ENCODE measurements around the gene PLXNB2.

Gene PLXNB2

GRCh38 chr22:50255099-50255498 is 52.3 kb downstream of the PLXNB2 start:
- H3K36me3 ChIP-seq (ENCODE audit: control insufficient read depth, insufficient read depth, low read length), result no peaks in the 10 kb centered on the region
- no peaks in the 10 kb centered on the region for H3K9me3 ChIP-seq (ENCODE audit: control insufficient read depth, low read length)
- no peak overlapping the region for H3K9ac ChIP-seq (ENCODE audit: low read length)
- H3K27me3 ChIP-seq (ENCODE audit: control insufficient read depth, insufficient read depth, low read length), result peaks cover 14% of the 10 kb centered on the region
- H3K4me3 ChIP-seq (ENCODE audit: low read length), result no peak overlapping the region
- peaks cover 21% of the 10 kb centered on the region for H3K4me1 ChIP-seq (ENCODE audit: control insufficient read depth, insufficient read depth, low read length)

- no peak overlapping the region for H3K4me3 ChIP-seq (ENCODE audit: low read length)
- no peak overlapping the region for H3K9ac ChIP-seq (ENCODE audit: low read length)
- no peaks in the 10 kb centered on the region for H3K9me3 ChIP-seq (ENCODE audit: control insufficient read depth, low read length)
- H3K36me3 ChIP-seq (ENCODE audit: control insufficient read depth, insufficient read depth, low read length), result no peaks in the 10 kb centered on the region
- peaks cover 7% of the 10 kb centered on the region for H3K27me3 ChIP-seq (ENCODE audit: control insufficient read depth, insufficient read depth, low read length)
- peaks cover 26% of the 10 kb centered on the region for H3K4me1 ChIP-seq (ENCODE audit: control insufficient read depth, insufficient read depth, low read length)
Observed at GRCh38 chr22:50253941-50254340, 53.5 kb downstream of the PLXNB2 start.

- Histone ChIP-seq H3K9ac (ENCODE audit: low read length) (no peak overlapping the region), H3K27me3 (ENCODE audit: control insufficient read depth, insufficient read depth, low read length) (peaks cover under 1% of the 10 kb centered on the region), H3K36me3 (ENCODE audit: control insufficient read depth, insufficient read depth, low read length) (no peaks in the 10 kb centered on the region), H3K4me3 (ENCODE audit: low read length) (no peak overlapping the region), H3K9me3 (ENCODE audit: control insufficient read depth, low read length) (no peaks in the 10 kb centered on the region), H3K4me1 (ENCODE audit: control insufficient read depth, insufficient read depth, low read length) (peaks cover 26% of the 10 kb centered on the region)
Observed at GRCh38 chr22:50253046-50253915, 54.2 kb downstream of the PLXNB2 start.

- H3K9ac ChIP-seq (ENCODE audit: low read length), result no peak overlapping the region
- H3K27me3 ChIP-seq (ENCODE audit: control insufficient read depth, insufficient read depth, low read length), result no peaks in the 10 kb centered on the region
- H3K4me3 ChIP-seq (ENCODE audit: low read length), result no peak overlapping the region
- H3K4me1 ChIP-seq (ENCODE audit: control insufficient read depth, insufficient read depth, low read length), result peaks cover 35% of the 10 kb centered on the region
- no peaks in the 10 kb centered on the region for H3K9me3 ChIP-seq (ENCODE audit: control insufficient read depth, low read length)
- no peaks in the 10 kb centered on the region for H3K36me3 ChIP-seq (ENCODE audit: control insufficient read depth, insufficient read depth, low read length)
Observed at GRCh38 chr22:50252082-50253045, 55.1 kb downstream of the PLXNB2 start.

GRCh38 chr22:50251477-50252081 is 55.9 kb downstream of the PLXNB2 start:
- Histone ChIP-seq H3K4me3 (ENCODE audit: low read length) (peak overlapping the region; percentile 19), H3K4me1 (ENCODE audit: control insufficient read depth, insufficient read depth, low read length) (peaks cover 38% of the 10 kb centered on the region), H3K9me3 (ENCODE audit: control insufficient read depth, low read length) (no peaks in the 10 kb centered on the region), H3K36me3 (ENCODE audit: control insufficient read depth, insufficient read depth, low read length) (peaks cover 1% of the 10 kb centered on the region), H3K27me3 (ENCODE audit: control insufficient read depth, insufficient read depth, low read length) (no peaks in the 10 kb centered on the region), H3K9ac (ENCODE audit: low read length) (peak overlapping the region; percentile 15)

- Histone ChIP-seq H3K4me1 (ENCODE audit: control insufficient read depth, insufficient read depth, low read length) (peaks cover 44% of the 10 kb centered on the region), H3K36me3 (ENCODE audit: control insufficient read depth, insufficient read depth, low read length) (peaks cover 9% of the 10 kb centered on the region), H3K4me3 (ENCODE audit: low read length) (peak within 1 kb of the TSS; percentile 36), H3K9ac (ENCODE audit: low read length) (peak within 1 kb of the TSS; percentile 56), H3K27me3 (ENCODE audit: control insufficient read depth, insufficient read depth, low read length) (no peaks in the 10 kb centered on the region), H3K9me3 (ENCODE audit: control insufficient read depth, low read length) (no peaks in the 10 kb centered on the region)
Observed at GRCh38 chr22:50250555-50251476, 56.6 kb downstream of the PLXNB2 start, which contains the start of gene HDAC10. Gene HDAC10 (minus strand): TSS chr22:50251265. CDS start chr22:50251032, 233 bp downstream.

- H3K4me1 ChIP-seq (ENCODE audit: control insufficient read depth, insufficient read depth, low read length), result peaks cover 49% of the 10 kb centered on the region
- peak overlapping the region; percentile 36 for H3K4me3 ChIP-seq (ENCODE audit: low read length)
- H3K9me3 ChIP-seq (ENCODE audit: control insufficient read depth, low read length), result no peaks in the 10 kb centered on the region
- peak overlapping the region; percentile 56 for H3K9ac ChIP-seq (ENCODE audit: low read length)
- peaks cover 9% of the 10 kb centered on the region for H3K36me3 ChIP-seq (ENCODE audit: control insufficient read depth, insufficient read depth, low read length)
- H3K27me3 ChIP-seq (ENCODE audit: control insufficient read depth, insufficient read depth, low read length), result no peaks in the 10 kb centered on the region
Observed at GRCh38 chr22:50250249-50250554, 57.2 kb downstream of the PLXNB2 start.

GRCh38 chr22:50249341-50250248 is 57.9 kb downstream of the PLXNB2 start:
- H3K9me3 ChIP-seq (ENCODE audit: control insufficient read depth, low read length), result no peaks in the 10 kb centered on the region
- H3K36me3 ChIP-seq (ENCODE audit: control insufficient read depth, insufficient read depth, low read length), result peaks cover 9% of the 10 kb centered on the region
- peaks cover 49% of the 10 kb centered on the region for H3K4me1 ChIP-seq (ENCODE audit: control insufficient read depth, insufficient read depth, low read length)
- H3K27me3 ChIP-seq (ENCODE audit: control insufficient read depth, insufficient read depth, low read length), result no peaks in the 10 kb centered on the region
- peak overlapping the region; percentile 36 for H3K4me3 ChIP-seq (ENCODE audit: low read length)
- H3K9ac ChIP-seq (ENCODE audit: low read length), result no peak overlapping the region

- no peak overlapping the region for H3K4me3 ChIP-seq (ENCODE audit: low read length)
- H3K9ac ChIP-seq (ENCODE audit: low read length), result no peak overlapping the region
- H3K36me3 ChIP-seq (ENCODE audit: control insufficient read depth, insufficient read depth, low read length), result peaks cover 9% of the 10 kb centered on the region
- H3K9me3 ChIP-seq (ENCODE audit: control insufficient read depth, low read length), result no peaks in the 10 kb centered on the region
- H3K4me1 ChIP-seq (ENCODE audit: control insufficient read depth, insufficient read depth, low read length), result peaks cover 49% of the 10 kb centered on the region
- H3K27me3 ChIP-seq (ENCODE audit: control insufficient read depth, insufficient read depth, low read length), result no peaks in the 10 kb centered on the region
Observed at GRCh38 chr22:50248196-50249081, 59.0 kb downstream of the PLXNB2 start.

- H3K36me3 ChIP-seq (ENCODE audit: control insufficient read depth, insufficient read depth, low read length), result peaks cover 9% of the 10 kb centered on the region
- no peak overlapping the region for H3K9ac ChIP-seq (ENCODE audit: low read length)
- peaks cover 52% of the 10 kb centered on the region for H3K4me1 ChIP-seq (ENCODE audit: control insufficient read depth, insufficient read depth, low read length)
- H3K9me3 ChIP-seq (ENCODE audit: control insufficient read depth, low read length), result no peaks in the 10 kb centered on the region
- H3K4me3 ChIP-seq (ENCODE audit: low read length), result no peak overlapping the region
- H3K27me3 ChIP-seq (ENCODE audit: control insufficient read depth, insufficient read depth, low read length), result no peaks in the 10 kb centered on the region
Observed at GRCh38 chr22:50247748-50248147, 59.7 kb downstream of the PLXNB2 start.

All from mucosa of stomach (tissue), 1 donor.